Activated naive CD8-positive, alpha-beta T cell treated with anti-CD3 and anti-CD28 coated beads, Interleukin-2, amount 50 U/mL, for 16 hours (primary cell): Measurements from ENCODE around the gene IER3.

ENCODE experiments used
- DNase-seq: peaks from one replicate; pipeline ENCODE4 v3.0.0-alpha.2; 2020; ENCODE audit warnings: low read depth, low spot score

The IER3 gene

GRCh38 chr6:30747902-30748769 lies 3.8 kb upstream of the IER3 start:
- no peak for DNase-seq

GRCh38 chr6:30747300-30747687 lies 2.9 kb upstream of the IER3 start:
- no peak for DNase-seq

GRCh38 chr6:30743099-30744053 lies 971 bp downstream of the IER3 start:
- no peak for DNase-seq

GRCh38 chr6:30742316-30743098 lies 1.8 kb downstream of the IER3 start, which contains the start of gene FLOT1:
TSS of gene FLOT1 (minus strand) at chr6:30742687. CDS start at chr6:30742189, 498 bp downstream.
- DNase-seq: peak; percentile 68

- no peak for DNase-seq
Observed at GRCh38 chr6:30741789-30742315, 2.5 kb downstream of the IER3 start.

- DNase-seq: no peak
Observed at GRCh38 chr6:30741063-30741779, 3.1 kb downstream of the IER3 start.

GRCh38 chr6:30740540-30740870 lies 3.8 kb downstream of the IER3 start:
- no peak for DNase-seq

GRCh38 chr6:30738532-30738931 lies 5.8 kb downstream of the IER3 start:
- no peak for DNase-seq

- no peak for DNase-seq
Observed at GRCh38 chr6:30735668-30736314, 8.6 kb downstream of the IER3 start.

GRCh38 chr6:30732237-30732943 lies 12.0 kb downstream of the IER3 start:
- no peak for DNase-seq

- DNase-seq: peak; percentile 76
Observed at GRCh38 chr6:30730601-30731435, 13.5 kb downstream of the IER3 start.

GRCh38 chr6:30727920-30728553 lies 16.3 kb downstream of the IER3 start:
- no peak for DNase-seq

GRCh38 chr6:30726506-30727413 lies 17.6 kb downstream of the IER3 start:
- no peak for DNase-seq

GRCh38 chr6:30725713-30726505 lies 18.4 kb downstream of the IER3 start:
- no peak for DNase-seq

- no peak for DNase-seq
Observed at GRCh38 chr6:30724906-30725667, 19.3 kb downstream of the IER3 start.
